C4-2B (cell line): ENCODE measurements around the gene SH3RF2.

Experiments
- H3K27ac ChIP-seq: fragments of 450-650 bp; 2 replicates; pipeline ENCODE4 v1.5.1; 2017
- CTCF ChIP-seq: fragments of 450-650 bp; conservative IDR thresholded peaks from 2 replicates; pipeline ENCODE4 v1.5.1; 2017; ENCODE audit warnings: mild to moderate bottlenecking
- ZFX ChIP-seq: fragments of 450-650 bp; IDR thresholded peaks from 2 replicates; pipeline ENCODE4 v1.6.1; 2017

The SH3RF2 gene

DNA sequence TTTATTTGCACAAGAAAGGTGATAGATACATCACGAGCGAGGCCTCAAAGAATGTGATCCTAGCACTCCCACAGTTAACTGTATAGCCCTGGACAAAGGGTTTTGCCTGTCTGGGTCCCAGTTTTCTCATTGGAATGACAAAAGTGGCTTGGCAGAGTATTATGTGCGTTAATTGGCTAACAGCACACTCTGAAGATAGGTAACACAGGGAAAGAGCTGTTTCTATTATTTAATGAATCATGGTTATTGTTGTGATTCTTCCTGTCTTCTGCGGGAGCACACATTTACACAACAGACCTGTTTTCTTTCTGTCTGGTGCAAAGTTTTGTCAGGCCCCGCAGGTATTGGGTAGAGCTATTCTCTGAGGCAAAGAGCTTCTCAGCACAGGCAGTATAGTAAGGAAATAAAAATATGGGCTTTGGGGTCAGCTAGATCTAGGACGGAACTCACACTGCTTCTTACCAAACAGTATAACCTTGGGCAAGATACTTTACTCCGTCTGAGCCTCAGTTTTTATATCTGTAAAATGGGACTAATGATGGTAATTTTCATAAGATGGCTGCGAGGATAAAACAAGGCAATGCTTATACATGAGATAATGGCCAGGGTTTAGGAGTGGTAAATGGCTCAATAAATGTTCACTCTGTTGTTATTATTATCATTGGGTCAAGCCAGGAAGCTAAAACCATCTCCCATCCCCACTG is 90.1 kb downstream of the SH3RF2 start:
- TF ChIP-seq ZFX (no peak), CTCF (no peak)
- H3K27ac ChIP-seq = no peak overlapping the region

- TF ChIP-seq CTCF = no peak
- H3K27ac ChIP-seq = no peak overlapping the region
These were observed 91.4 kb downstream of the SH3RF2 start for GRCh38 chr5:146027751-146028150.

GRCh38 chr5:146032911-146033310 is 96.5 kb downstream of the SH3RF2 start:
- H3K27ac ChIP-seq = no peak overlapping the region
- TF ChIP-seq CTCF (no peak), ZFX (no peak)

DNA sequence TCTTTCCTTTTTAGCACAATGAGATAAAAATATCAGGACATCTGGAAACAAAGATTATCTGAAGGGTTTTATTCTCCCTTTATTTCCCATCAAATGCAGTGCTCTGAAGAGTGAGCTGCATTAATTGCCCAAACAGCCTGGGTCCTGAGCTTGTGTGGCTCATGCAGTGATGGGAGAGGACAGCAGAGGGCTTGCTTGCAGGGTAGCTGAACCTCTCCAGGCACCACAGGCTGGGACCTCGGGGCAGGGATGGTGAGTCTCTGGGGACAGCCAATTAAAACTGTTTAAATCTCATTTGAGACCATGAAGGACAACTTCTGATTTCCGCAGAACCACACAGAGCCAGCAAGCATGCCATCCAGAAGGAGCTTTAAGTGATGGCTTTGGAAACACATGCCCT is 97.7 kb downstream of the SH3RF2 start:
- TF ChIP-seq CTCF (no peak), ZFX (no peak)
- H3K27ac ChIP-seq = no peak overlapping the region

DNA sequence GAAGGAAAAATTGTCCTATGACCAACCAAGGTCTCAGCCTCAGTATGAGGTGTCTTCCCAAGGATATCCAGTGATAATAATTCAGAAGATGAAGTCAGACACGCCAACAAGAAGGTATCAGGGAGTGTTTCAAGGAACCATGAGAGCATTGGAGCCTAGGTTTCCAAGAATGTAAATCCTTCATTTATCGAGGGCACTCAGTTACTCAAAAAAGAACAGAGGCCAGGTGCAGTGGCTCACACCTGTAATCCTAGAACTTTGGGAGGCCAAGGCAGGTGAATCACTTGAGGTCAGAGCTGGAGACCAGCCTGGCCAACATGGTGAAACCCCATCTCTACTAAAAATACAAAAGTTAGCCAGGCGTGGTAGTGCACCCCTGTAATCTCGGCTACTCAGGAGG is 98.2 kb downstream of the SH3RF2 start:
- no peak overlapping the region for H3K27ac ChIP-seq
- no peak for TF ChIP-seq CTCF
- TF ChIP-seq ZFX = no peak

DNA sequence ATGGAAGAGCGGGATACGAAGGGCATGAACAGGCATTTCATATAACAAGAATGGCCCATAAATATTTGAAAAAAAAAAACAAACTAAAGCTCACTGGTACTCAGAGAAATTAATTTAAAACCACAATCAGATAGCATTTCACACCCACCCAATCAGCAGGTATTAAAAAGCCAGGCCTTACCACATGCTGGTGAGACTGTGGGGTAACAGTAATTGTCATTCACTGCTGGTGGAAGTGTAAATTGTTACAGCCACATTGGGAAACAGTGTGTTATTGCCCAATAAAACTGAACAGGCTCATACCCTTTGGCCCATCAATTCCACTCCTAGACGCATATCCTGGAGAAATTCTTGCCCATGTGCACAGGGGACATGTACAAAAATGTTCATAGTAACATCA is 103.0 kb downstream of the SH3RF2 start:
- TF ChIP-seq ZFX (no peak), CTCF (no peak)
- H3K27ac ChIP-seq = no peak overlapping the region

DNA sequence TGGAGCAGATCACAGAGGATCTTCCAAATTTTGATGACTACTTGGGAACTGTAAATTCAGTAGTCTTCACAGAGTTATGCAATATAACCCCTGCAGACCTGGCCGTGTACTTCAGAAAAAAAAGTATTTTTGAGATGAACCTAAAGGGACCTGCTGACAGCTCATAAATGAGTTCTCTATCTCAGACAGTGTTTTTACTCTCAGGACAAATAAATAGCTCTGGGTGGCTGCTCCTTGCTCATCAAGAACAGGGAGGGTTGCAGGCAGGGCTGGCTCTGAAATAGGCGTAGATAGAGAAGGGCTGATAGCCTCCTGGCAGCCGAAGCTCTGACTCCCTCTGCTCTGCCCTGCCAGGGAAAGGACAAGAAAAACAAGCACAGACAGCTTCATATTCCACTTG is 104.1 kb downstream of the SH3RF2 start:
- H3K27ac ChIP-seq = no peak overlapping the region
- TF ChIP-seq ZFX (no peak), CTCF (no peak)
